K562 (cell line): ENCODE results near the gene BNIP3. TPM values are rescaled to one million over a fixed set of nuclear protein-coding genes. Genes with fewer than 3 reads are reported as not detected.

Source experiments
- ATAC-seq: fragments of 200-7000 bp; cut with Tn5 transposase; 3 replicates; pipeline ENCODE4 v1.9.1; 2020; ENCODE audit warnings: moderate library complexity
- BruUV-seq: library from RNA; stranded (reverse); fragments of 400-500 nt; replicated peaks from 2 replicates; lab custom pipeline; 2021; lab: Mats Ljungman, UMichigan
- CTCF ChIA-PET: fragments of 300-600 bp; formaldehyde crosslinking; extraction: SDS; loops from one replicate; lab custom pipeline; 2021; ENCODE audit warnings: low intra/inter-chr PET ratio; lab: Yijun Ruan, JAX
- POLR2A ChIA-PET: fragments of 300-600, 350-650 bp; sonication (Branson Sonifier 250); formaldehyde crosslinking; extraction: SDS; loops from one replicate; lab custom pipeline; 2021; ENCODE audit warnings: antibody characterized with exemption, inconsistent platforms; lab: Yijun Ruan, JAX
- DNase-seq, 4 experiments: peaks; one replicate each; pipeline versions ENCODE4 v3.0.0 to v3.0.0-alpha.2; 2011 to 2018; ENCODE audit warnings: low spot score in 3 of 4, mixed read lengths in 3 of 4; ENCODE audit errors: extremely low read depth in 1 of 4
- FAIRE-seq: peaks from 2 replicates; lab custom pipeline; 2011; peaks lifted over from hg19 to GRCh38; lab: Jason Lieb, UNC
- H2AFZ ChIP-seq: 2 replicates; pipeline ENCODE4 v1.6.0; 2011; ENCODE audit warnings: low read depth, low read length, control low read depth, inconsistent platforms
- H3K27ac ChIP-seq: fragments of 200-600 bp; 3 replicates; pipeline ENCODE4 v1.8.0; 2011; ENCODE audit warnings: low read depth, mild to moderate bottlenecking, control low read depth, inconsistent platforms, low read length, moderate library complexity, mixed read lengths; ENCODE audit errors: extremely low read depth
- H3K27me3 ChIP-seq, 2 experiments: fragments of 300-600 bp in 1 of 2; 2 replicates in 1 of 2; 3 replicates in 1 of 2; pipeline versions ENCODE4 v1.6.0 to v1.8.0; 2011; ENCODE audit warnings: inconsistent platforms in 2 of 2, low read length in 2 of 2, mild to moderate bottlenecking in 1 of 2, mixed read lengths in 1 of 2, moderate library complexity in 1 of 2; ENCODE audit not compliant: control insufficient read depth in 2 of 2, insufficient read depth in 2 of 2
- H3K36me3 ChIP-seq: fragments of 300-600 bp; 3 replicates; pipeline ENCODE4 v1.8.0; 2011; ENCODE audit warnings: mild to moderate bottlenecking, low read length, inconsistent platforms; ENCODE audit not compliant: control insufficient read depth, insufficient read depth
- H3K4me1 ChIP-seq, 2 experiments: fragments of 200-600 bp in 1 of 2; replicated peaks in 1 of 2; 2 replicates in 1 of 2; 3 replicates in 1 of 2; pipeline versions ENCODE4 v1.5.1 to v1.8.0; 2011; ENCODE audit warnings: inconsistent platforms in 2 of 2, low read length in 2 of 2, mild to moderate bottlenecking in 1 of 2, mixed read lengths in 1 of 2, moderate library complexity in 1 of 2; ENCODE audit not compliant: control insufficient read depth in 2 of 2, insufficient read depth in 2 of 2
- H3K4me2 ChIP-seq: 2 replicates; pipeline ENCODE4 v1.6.1; 2011; ENCODE audit warnings: low read length, control low read depth, inconsistent platforms, mixed read lengths; ENCODE audit not compliant: insufficient read depth
- H3K4me3 ChIP-seq: fragments of 200-600 bp; sonication (generic), shearing (Covaris generic); 2 replicates; pipeline ENCODE4 v1.5.1; 2016; ENCODE audit warnings: control low read depth, inconsistent platforms
- H3K79me2 ChIP-seq: fragments of 200-600 bp; 3 replicates; pipeline ENCODE4 v1.8.0; 2011; ENCODE audit warnings: low read length, inconsistent platforms; ENCODE audit not compliant: control insufficient read depth, insufficient read depth
- H3K9ac ChIP-seq, 2 experiments: 2 replicates each; pipeline versions ENCODE4 v1.6.0 to v1.6.1; 2011; ENCODE audit warnings: low read depth in 2 of 2, low read length in 2 of 2, control low read depth in 1 of 2, inconsistent platforms in 1 of 2, mild to moderate bottlenecking in 1 of 2, mixed read lengths in 1 of 2; ENCODE audit not compliant: insufficient read depth in 1 of 2
- H3K9me1 ChIP-seq: one replicate; pipeline ENCODE4 v1.6.0; 2011; ENCODE audit warnings: inconsistent platforms, mild to moderate bottlenecking, low read length, moderate library complexity; ENCODE audit not compliant: control insufficient read depth, insufficient read depth
- H3K9me3 ChIP-seq: replicated peaks from 2 replicates; pipeline ENCODE4 v1.5.1; 2011; ENCODE audit warnings: low read depth, low read length, inconsistent platforms; ENCODE audit not compliant: control insufficient read depth, insufficient read depth
- H4K20me1 ChIP-seq: replicated peaks from 2 replicates; pipeline ENCODE4 v1.6.1; 2011; ENCODE audit warnings: low read length, inconsistent platforms, mixed read lengths; ENCODE audit not compliant: control insufficient read depth, insufficient read depth
- BRF1 ChIP-seq: IDR thresholded peaks from 3 replicates; pipeline ENCODE4 v1.6.1; 2011; ENCODE audit warnings: borderline replicate concordance, mild to moderate bottlenecking; ENCODE audit not compliant: insufficient read length; ENCODE audit errors: extremely low read depth
- ERF ChIP-seq: fragments of 450-650 bp; formaldehyde crosslinking; IDR thresholded peaks from 2 replicates; pipeline ENCODE4 v1.4.0; 2020; ENCODE audit warnings: mild to moderate bottlenecking, mixed read lengths
- FOXA3 ChIP-seq, 2 experiments: fragments of 450-650 bp in 1 of 2; sonication (generic) in 1 of 2; formaldehyde crosslinking; IDR thresholded peaks in 1 of 2; conservative IDR thresholded peaks in 1 of 2; 2 replicates each; pipeline versions ENCODE4 v1.4.0 to v1.8.0; 2020 to 2022; ENCODE audit warnings: mild to moderate bottlenecking in 2 of 2, missing genetic modification reagents in 1 of 2
- NR1H2 ChIP-seq: sonication (generic); formaldehyde crosslinking; IDR thresholded peaks from 2 replicates; pipeline ENCODE4 v1.4.0; 2020; ENCODE audit warnings: mild to moderate bottlenecking, missing genetic modification reagents
- NR3C1 ChIP-seq: sonication (generic); formaldehyde crosslinking; IDR thresholded peaks from 2 replicates; pipeline ENCODE4 v1.8.1; 2022; ENCODE audit warnings: missing genetic modification reagents
- NRF1 ChIP-seq, 2 experiments: fragments of 450-650 bp; IDR thresholded peaks in 1 of 2; conservative IDR thresholded peaks in 1 of 2; 2 replicates each; pipeline ENCODE4 v1.6.1; 2014; ENCODE audit warnings: mild to moderate bottlenecking in 2 of 2
- PHB ChIP-seq: fragments of 250-450 bp; sonication (Bioruptor Pico); IDR thresholded peaks from 2 replicates; pipeline ENCODE4 v1.5.0; 2021
- POLR2AphosphoS2 ChIP-seq: IDR thresholded peaks from 2 replicates; pipeline ENCODE4 v1.6.1; 2012; ENCODE audit warnings: low read length, improper control_type of control experiment
- PRMT5 ChIP-seq: sonication (generic); formaldehyde crosslinking; IDR thresholded peaks from 2 replicates; pipeline ENCODE4 v1.5.0; 2020; ENCODE audit warnings: missing genetic modification reagents
- RBM15 ChIP-seq: fragments of 200-400 bp; formaldehyde crosslinking; IDR thresholded peaks from 2 replicates; pipeline ENCODE4 v1.6.1; 2018; ENCODE audit warnings: mild to moderate bottlenecking, low read length, moderate library complexity; ENCODE audit not compliant: insufficient read depth
- YY1 ChIP-seq, 3 experiments: IDR thresholded peaks; 2 replicates each; pipeline ENCODE4 v1.6.1; 2011; ENCODE audit warnings: low read length in 2 of 3, mild to moderate bottlenecking in 2 of 3, moderate library complexity in 2 of 3, borderline replicate concordance in 1 of 3, control low read depth in 1 of 3, low read depth in 1 of 3; ENCODE audit not compliant: insufficient read depth in 3 of 3, insufficient replicate concordance in 2 of 3, control insufficient read depth in 1 of 3, insufficient read length in 1 of 3; ENCODE audit errors: extremely low read depth in 1 of 3
- ZEB2 ChIP-seq: fragments of 450-650 bp; IDR thresholded peaks from 2 replicates; pipeline ENCODE4 v1.6.1; 2016
- ZNF263 ChIP-seq: sonication (generic); formaldehyde crosslinking; IDR thresholded peaks from 2 replicates; pipeline ENCODE4 v1.8.0; 2022; ENCODE audit warnings: mild to moderate bottlenecking, missing genetic modification reagents, borderline replicate concordance
- ZNF696 ChIP-seq: fragments of 250-450 bp; sonication (Bioruptor Pico); conservative IDR thresholded peaks from 2 replicates; pipeline ENCODE4 v1.4.0; 2020; ENCODE audit warnings: mild to moderate bottlenecking, moderate library complexity
- ZNF764 ChIP-seq: fragments of 250-450 bp; sonication (Bioruptor Pico); IDR thresholded peaks from 2 replicates; pipeline ENCODE4 v1.4.0; 2020; ENCODE audit warnings: low read depth, mild to moderate bottlenecking, moderate library complexity
- WGBS: fragments of 100-300 bp; shearing (Covaris generic); methylation state at CpG from one replicate; pipeline ENCODE4 v1.1.6; 2016; ENCODE audit warnings: low coverage, mixed read lengths; ENCODE audit not compliant: insufficient coverage; ENCODE audit errors: missing lambda C conversion rate; 5-methylcytosine and 5-hydroxymethylcytosine counted together
- in situ Hi-C: fragments of 300-500 bp; cut with MboI; formaldehyde crosslinking; loops from 4 replicates; pipeline ENCODE4 v1.15.0; 2018; ENCODE audit warnings: inconsistent platforms, mixed read lengths
- intact Hi-C: fragments of 100-400 bp; cut with micrococcal nuclease; formaldehyde crosslinking; loops from 2 replicates; pipeline ENCODE4 v1.14.2; 2022
- polyA plus RNA-seq, 8 experiments: library from polyadenylated mRNA; depleted of rRNA in 4 of 8; stranded (reverse) in 5 of 8; unstranded in 3 of 8; fragments of >200 nt; fragmentation: Nextera tagmentation in 2 of 8; fragmentation: Illumina TruSeq in 1 of 8; extraction: Ambion mirVana in 2 of 8; extraction: Trizol in 1 of 8; gene quantifications; 2 replicates each; pipeline versions ENCODE4 v1.2.1 to v1.2.3, GENCODE V29; 2011 to 2014; ENCODE audit warnings: inconsistent platforms in 1 of 8, missing spikeins in 1 of 8
- total RNA-seq, 7 experiments: library from RNA; depleted of rRNA in 6 of 7; stranded (reverse); fragments of >200 nt in 6 of 7; fragmentation: Illumina TruSeq in 2 of 7; extraction: Trizol in 2 of 7; gene quantifications; 2 replicates each; pipeline versions ENCODE4 v1.2.1 to v1.2.3, GENCODE V29; 2011 to 2021; ENCODE audit warnings: low replicate concordance in 1 of 7

BNIP3 gene
- total and polyA plus RNA-seq, 9 of the 15 experiments (the other 6 are each of a cell fraction or from before 2014, with no cell fraction given), result 9.2 to 119 (median 42.2) TPM

DNA sequence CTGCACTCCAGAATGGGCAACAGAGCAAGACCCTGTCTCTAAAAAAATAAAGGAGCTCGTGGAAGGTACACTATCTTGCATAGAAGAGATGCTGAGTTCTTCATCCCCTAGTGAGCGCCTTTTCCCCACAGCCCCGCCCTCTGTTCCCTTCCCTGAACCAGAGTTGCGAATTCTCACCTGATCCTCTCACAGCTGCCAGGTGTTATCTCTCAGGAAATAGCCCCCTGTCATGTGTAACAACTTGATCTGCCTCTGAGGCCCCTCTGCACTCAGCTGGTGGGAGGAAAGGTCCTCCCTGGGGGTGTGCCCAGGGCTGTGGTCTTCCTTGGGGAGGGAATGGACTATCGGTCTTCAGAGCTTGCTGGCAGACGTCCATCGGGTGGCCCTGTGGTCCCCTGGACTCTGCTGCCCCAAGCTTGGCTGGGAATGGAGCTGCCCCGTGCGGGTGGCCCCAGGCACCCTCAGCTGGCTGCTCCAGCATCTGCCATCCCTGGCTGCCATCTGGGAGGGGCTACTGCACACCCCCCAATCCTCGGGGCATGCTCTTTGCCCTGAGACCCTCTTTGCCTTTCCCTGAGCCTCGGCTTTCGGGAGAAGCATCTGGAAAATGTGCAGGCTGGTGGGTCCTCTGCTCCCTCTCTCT, 21.7 kb upstream of the BNIP3 start:
- DNase-seq (no peak), FAIRE-seq (no peak), ATAC-seq (no peak)
- Histone ChIP-seq H3K9ac (no peak overlapping the region), H2AFZ (0 out of 2 replicates have a peak overlapping the region, but pooled peaks have one; percentile 16), H3K79me2 (no peaks in the 10 kb centered on the region), H3K9me1 (peaks cover 3% of the 10 kb centered on the region), H3K27me3 (no peaks in the 10 kb centered on the region), H3K4me3 (no peak overlapping the region), H4K20me1 (no peaks in the 10 kb centered on the region), H3K4me2 (no peak overlapping the region), H3K27ac (no peak overlapping the region), H3K4me1 (peaks cover 14 to 15% of the 10 kb centered on the region in 2 experiments; a peak in 4 of 5 replicates), H3K36me3 (no peaks in the 10 kb centered on the region), H3K9me3 (peaks cover 2% of the 10 kb centered on the region; the same call in 1 of the 2 replicates)
- in situ Hi-C loops (no loop called here), intact Hi-C loops (no loop called here)
- no TSS peak for BruUV-seq
- WGBS, result 48% methylated on average over 11 of the region's 12 CpGs
- ChIA-PET POLR2A (no interaction called here), CTCF (no interaction called here)
- TF ChIP-seq PHB (CRISPR knock-in tag) (no peak), BRF1 (no peak), ZNF263 (CRISPR knock-in tag) (no peak), POLR2AphosphoS2 (no peak), ZNF696 (CRISPR knock-in tag) (no peak)

DNA sequence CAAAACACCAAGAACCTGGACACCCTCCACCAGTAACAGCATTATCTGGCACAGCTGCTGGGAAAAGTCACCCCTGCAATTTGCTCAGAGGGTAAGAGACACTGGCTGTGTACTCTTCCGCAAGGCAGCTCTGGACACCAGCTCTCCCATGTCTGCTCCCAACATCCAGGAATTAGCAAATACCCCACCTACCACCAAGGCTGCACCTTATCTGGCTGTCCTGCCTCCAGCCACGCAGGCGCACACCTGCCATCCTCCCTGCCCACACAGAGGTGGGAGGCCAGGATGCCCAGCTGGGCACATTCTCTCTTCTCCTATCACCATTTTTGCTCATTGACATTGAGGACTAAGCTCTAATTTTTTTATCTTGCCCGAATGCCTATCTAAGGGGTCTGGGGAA, 20.3 kb upstream of the BNIP3 start:
- in situ Hi-C loops, result no loop called here
- no peak for DNase-seq
- H3K4me3 ChIP-seq, result no peak overlapping the region
- H2AFZ ChIP-seq, result peak overlapping the region; percentile 89
- H3K9me3 ChIP-seq, result peaks cover 2% of the 10 kb centered on the region; the same call in 1 of the 2 replicates
- no peaks in the 10 kb centered on the region for H3K79me2 ChIP-seq
- 72% methylated on average over 4 of the region's 4 CpGs for WGBS
- H3K27me3 ChIP-seq, result no peaks in the 10 kb centered on the region
- CTCF ChIA-PET, result no interaction called here
- H3K4me1 ChIP-seq, result peaks cover 19 to 20% of the 10 kb centered on the region in 2 experiments; a peak in 4 of 5 replicates
- BruUV-seq, result no TSS peak
- intact Hi-C loops, result no loop called here
- no peak for ATAC-seq
- no peaks in the 10 kb centered on the region for H3K36me3 ChIP-seq
- no peak overlapping the region; the same call in 2 of the 3 replicates for H3K27ac ChIP-seq
- peak overlapping the region in 1 of 2 experiments; percentile 10; a peak in 1 of 4 replicates for H3K9ac ChIP-seq
- POLR2A ChIA-PET, result interaction anchor here (1.0 kb wide), 1 partner anchor 30 kb away, joined by 3 read pairs; no protein-coding TSS in a partner anchor
- H3K9me1 ChIP-seq, result peaks cover 3% of the 10 kb centered on the region
- FAIRE-seq, result no peak
- no peak overlapping the region for H3K4me2 ChIP-seq
- H4K20me1 ChIP-seq, result no peaks in the 10 kb centered on the region
- TF ChIP-seq FOXA3 (CRISPR knock-in tag; conservative IDR thresholded peaks at IDR 0.05 in 1 of 2, IDR thresholded peaks at IDR 0.05 in 1 of 2) (no peak), PRMT5 (CRISPR knock-in tag) (no peak), ZNF764 (CRISPR knock-in tag) (no peak), ERF (CRISPR knock-in tag) (no peak), NR1H2 (CRISPR knock-in tag) (no peak), NRF1 (conservative IDR thresholded peaks at IDR 0.05 in 1 of 2, IDR thresholded peaks at IDR 0.05 in 1 of 2) (no peak), ZEB2 (no peak), YY1 (IDR thresholded peaks at IDR 0.05; ENCODE audit: borderline replicate concordance in 1 of 3, control insufficient read depth in 1 of 3, extremely low read depth in 1 of 3, insufficient read depth in 3 of 3, insufficient read length in 1 of 3, insufficient replicate concordance in 2 of 3, low read depth in 1 of 3, low read length in 2 of 3) (no peak), NR3C1 (CRISPR knock-in tag) (no peak), RBM15 (no peak)
